K562 (cell line): ENCODE data around the gene AP1M2. TPM values are rescaled to one million over a fixed set of nuclear protein-coding genes. Genes with fewer than 3 reads are reported as not detected.
A peak's percentile ranks its signal among the peaks of the same experiment; 100 is the strongest.

Experiments
- ARHGAP35 ChIP-seq: fragments of 450-650 bp; IDR thresholded peaks from 2 replicates; pipeline ENCODE4 v1.6.1; 2018; ENCODE audit not compliant: partially characterized antibody
- BRD9 ChIP-seq: fragments of 450-650 bp; IDR thresholded peaks from 2 replicates; pipeline ENCODE4 v1.6.1; 2018; ENCODE audit warnings: low read depth; ENCODE audit not compliant: partially characterized antibody
- BRF1 ChIP-seq: IDR thresholded peaks from 3 replicates; pipeline ENCODE4 v1.6.1; 2011; ENCODE audit warnings: borderline replicate concordance, mild to moderate bottlenecking; ENCODE audit not compliant: insufficient read length; ENCODE audit errors: extremely low read depth
- CCNT2 ChIP-seq: IDR thresholded peaks from 2 replicates; pipeline ENCODE4 v1.6.1; 2011; ENCODE audit warnings: borderline replicate concordance, low read depth, mild to moderate bottlenecking, moderate library complexity, mixed read lengths, low read length; ENCODE audit not compliant: insufficient read length; ENCODE audit errors: extremely low read depth
- CEBPB ChIP-seq: fragments of 450-650 bp; IDR thresholded peaks from 2 replicates; pipeline ENCODE4 v1.6.1; 2016; ENCODE audit warnings: missing genetic modification characterization, missing compliant biosample characterization
- CHD1 ChIP-seq: fragments of 200-600 bp; sonication (generic); IDR thresholded peaks from one replicate; pipeline ENCODE4 v1.6.1; 2012; ENCODE audit warnings: mild to moderate bottlenecking, moderate library complexity, low read length, inconsistent platforms
- ESRRA ChIP-seq: fragments of 450-650 bp; IDR thresholded peaks from 2 replicates; pipeline ENCODE4 v1.6.1; 2014; ENCODE audit warnings: low read depth, mild to moderate bottlenecking, moderate library complexity, borderline replicate concordance
- FOXA3 ChIP-seq, 2 experiments: fragments of 450-650 bp in 1 of 2; sonication (generic) in 1 of 2; formaldehyde crosslinking; IDR thresholded peaks in 1 of 2; conservative IDR thresholded peaks in 1 of 2; 2 replicates each; pipeline versions ENCODE4 v1.4.0 to v1.8.0; 2020 to 2022; ENCODE audit warnings: mild to moderate bottlenecking in 2 of 2, missing genetic modification reagents in 1 of 2
- KAT2B ChIP-seq: IDR thresholded peaks from one replicate; pipeline ENCODE4 v1.6.1; 2012; ENCODE audit warnings: low read depth, mild to moderate bottlenecking, control low read depth, inconsistent platforms, low read length, moderate library complexity
- MAFG ChIP-seq: fragments of 450-650 bp; conservative IDR thresholded peaks from 2 replicates; pipeline ENCODE4 v1.6.1; 2016; ENCODE audit warnings: missing genetic modification characterization, missing compliant biosample characterization
- MTF1 ChIP-seq: fragments of 250-450 bp; sonication (Bioruptor Pico); IDR thresholded peaks from 2 replicates; pipeline ENCODE4 v1.9.0; 2021; ENCODE audit warnings: moderate library complexity, mild to moderate bottlenecking, inconsistent platforms, borderline replicate concordance
- MYNN ChIP-seq, 2 experiments: sonication (generic); formaldehyde crosslinking in 1 of 2; IDR thresholded peaks; 2 replicates each; pipeline versions ENCODE4 v1.5.0 to v1.6.1; 2016 to 2020; ENCODE audit warnings: antibody characterized with exemption in 1 of 2, missing genetic modification reagents in 1 of 2
- SETDB1 ChIP-seq: IDR thresholded peaks from one replicate; pipeline ENCODE4 v1.6.1; 2012; ENCODE audit warnings: low read length, control low read depth, inconsistent platforms
- SIN3A ChIP-seq, 2 experiments: fragments of 150-350 bp in 1 of 2; IDR thresholded peaks; 2 replicates each; pipeline ENCODE4 v1.6.1; 2011 to 2016; ENCODE audit warnings: borderline replicate concordance in 2 of 2, low read depth in 2 of 2, low read length in 2 of 2, mild to moderate bottlenecking in 2 of 2, moderate library complexity in 2 of 2; ENCODE audit not compliant: control insufficient read depth in 1 of 2
- ZNF766 ChIP-seq: fragments of 200-800 bp; sonication (Bioruptor generic); conservative IDR thresholded peaks from 2 replicates; pipeline ENCODE4 v1.6.1; 2016; ENCODE audit warnings: missing genetic modification characterization, missing compliant biosample characterization
- polyA plus RNA-seq, 8 experiments: library from polyadenylated mRNA; depleted of rRNA in 4 of 8; stranded (reverse) in 5 of 8; unstranded in 3 of 8; fragments of >200 nt; fragmentation: Nextera tagmentation in 2 of 8; fragmentation: Illumina TruSeq in 1 of 8; extraction: Ambion mirVana in 2 of 8; extraction: Trizol in 1 of 8; gene quantifications; 2 replicates each; pipeline versions ENCODE4 v1.2.1 to v1.2.3, GENCODE V29; 2011 to 2014; ENCODE audit warnings: inconsistent platforms in 1 of 8, missing spikeins in 1 of 8
- total RNA-seq, 7 experiments: library from RNA; depleted of rRNA in 6 of 7; stranded (reverse); fragments of >200 nt in 6 of 7; fragmentation: Illumina TruSeq in 2 of 7; extraction: Trizol in 2 of 7; gene quantifications; 2 replicates each; pipeline versions ENCODE4 v1.2.1 to v1.2.3, GENCODE V29; 2011 to 2021; ENCODE audit warnings: low replicate concordance in 1 of 7
- TF ChIP-seq, protein P1 (sequence below): fragments of 450-650 bp; formaldehyde crosslinking; IDR thresholded peaks from 2 replicates; pipeline ENCODE4 v1.4.0; 2020; ENCODE audit warnings: mild to moderate bottlenecking, moderate library complexity
- TF ChIP-seq, protein P2 (sequence below): sonication (generic); formaldehyde crosslinking; IDR thresholded peaks from 2 replicates; pipeline ENCODE4 v1.8.1; 2022; ENCODE audit warnings: missing genetic modification reagents
- TF ChIP-seq, protein P3 (sequence below): fragments of 450-650 bp; IDR thresholded peaks from 2 replicates; pipeline ENCODE4 v1.6.1; 2014; ENCODE audit warnings: low read depth, mild to moderate bottlenecking, moderate library complexity, borderline replicate concordance
- TF ChIP-seq, protein P4 (sequence below), 2 experiments: IDR thresholded peaks; 2 replicates each; pipeline ENCODE4 v1.6.1; 2012; ENCODE audit warnings: improper control_type of control experiment in 2 of 2, low read depth in 2 of 2, low read length in 2 of 2, borderline replicate concordance in 1 of 2

The AP1M2 gene
- total and polyA plus RNA-seq, 9 of the 15 experiments (the other 6 are each of a cell fraction or from before 2014, with no cell fraction given) = 0.33 to 1.4 (median 0.89) TPM; not detected in 1

- TF ChIP-seq, protein P1, sequence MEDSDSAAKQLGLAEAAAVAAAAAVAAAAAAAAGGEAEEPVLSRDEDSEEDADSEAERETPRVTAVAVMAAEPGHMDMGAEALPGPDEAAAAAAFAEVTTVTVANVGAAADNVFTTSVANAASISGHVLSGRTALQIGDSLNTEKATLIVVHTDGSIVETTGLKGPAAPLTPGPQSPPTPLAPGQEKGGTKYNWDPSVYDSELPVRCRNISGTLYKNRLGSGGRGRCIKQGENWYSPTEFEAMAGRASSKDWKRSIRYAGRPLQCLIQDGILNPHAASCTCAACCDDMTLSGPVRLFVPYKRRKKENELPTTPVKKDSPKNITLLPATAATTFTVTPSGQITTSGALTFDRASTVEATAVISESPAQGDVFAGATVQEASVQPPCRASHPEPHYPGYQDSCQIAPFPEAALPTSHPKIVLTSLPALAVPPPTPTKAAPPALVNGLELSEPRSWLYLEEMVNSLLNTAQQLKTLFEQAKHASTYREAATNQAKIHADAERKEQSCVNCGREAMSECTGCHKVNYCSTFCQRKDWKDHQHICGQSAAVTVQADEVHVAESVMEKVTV (CRISPR knock-in tag) = no peak
- TF ChIP-seq CCNT2 (peak; percentile 84), CEBPB (tag) (no peak), SETDB1 (no peak), BRD9 (no peak), FOXA3 (CRISPR knock-in tag; conservative IDR thresholded peaks at IDR 0.05 in 1 of 2, IDR thresholded peaks at IDR 0.05 in 1 of 2) (no peak), ZNF766 (0 out of 2 replicates have a peak, but pooled peaks have one; percentile 7), BRF1 (no peak), MYNN (IDR thresholded peaks at IDR 0.05) (no peak), MYNN (CRISPR knock-in tag; IDR thresholded peaks at IDR 0.05) (no peak), KAT2B (no peak), SIN3A (IDR thresholded peaks at IDR 0.05; ENCODE audit: borderline replicate concordance in 2 of 2, control insufficient read depth in 1 of 2, low read depth in 2 of 2, low read length in 2 of 2) (peak; percentile 77 to 84; a peak in 2 of 4 replicates), CHD1 (no peak), ESRRA (peak; percentile 43; the same call in 1 of the 2 replicates), MTF1 (CRISPR knock-in tag) (no peak), MAFG (no peak), ARHGAP35 (no peak)
- TF ChIP-seq, protein P2, sequence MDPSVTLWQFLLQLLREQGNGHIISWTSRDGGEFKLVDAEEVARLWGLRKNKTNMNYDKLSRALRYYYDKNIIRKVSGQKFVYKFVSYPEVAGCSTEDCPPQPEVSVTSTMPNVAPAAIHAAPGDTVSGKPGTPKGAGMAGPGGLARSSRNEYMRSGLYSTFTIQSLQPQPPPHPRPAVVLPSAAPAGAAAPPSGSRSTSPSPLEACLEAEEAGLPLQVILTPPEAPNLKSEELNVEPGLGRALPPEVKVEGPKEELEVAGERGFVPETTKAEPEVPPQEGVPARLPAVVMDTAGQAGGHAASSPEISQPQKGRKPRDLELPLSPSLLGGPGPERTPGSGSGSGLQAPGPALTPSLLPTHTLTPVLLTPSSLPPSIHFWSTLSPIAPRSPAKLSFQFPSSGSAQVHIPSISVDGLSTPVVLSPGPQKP (CRISPR knock-in tag) = no peak
- TF ChIP-seq, protein P3, sequence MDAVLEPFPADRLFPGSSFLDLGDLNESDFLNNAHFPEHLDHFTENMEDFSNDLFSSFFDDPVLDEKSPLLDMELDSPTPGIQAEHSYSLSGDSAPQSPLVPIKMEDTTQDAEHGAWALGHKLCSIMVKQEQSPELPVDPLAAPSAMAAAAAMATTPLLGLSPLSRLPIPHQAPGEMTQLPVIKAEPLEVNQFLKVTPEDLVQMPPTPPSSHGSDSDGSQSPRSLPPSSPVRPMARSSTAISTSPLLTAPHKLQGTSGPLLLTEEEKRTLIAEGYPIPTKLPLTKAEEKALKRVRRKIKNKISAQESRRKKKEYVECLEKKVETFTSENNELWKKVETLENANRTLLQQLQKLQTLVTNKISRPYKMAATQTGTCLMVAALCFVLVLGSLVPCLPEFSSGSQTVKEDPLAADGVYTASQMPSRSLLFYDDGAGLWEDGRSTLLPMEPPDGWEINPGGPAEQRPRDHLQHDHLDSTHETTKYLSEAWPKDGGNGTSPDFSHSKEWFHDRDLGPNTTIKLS = no peak
- TF ChIP-seq, protein P4, sequence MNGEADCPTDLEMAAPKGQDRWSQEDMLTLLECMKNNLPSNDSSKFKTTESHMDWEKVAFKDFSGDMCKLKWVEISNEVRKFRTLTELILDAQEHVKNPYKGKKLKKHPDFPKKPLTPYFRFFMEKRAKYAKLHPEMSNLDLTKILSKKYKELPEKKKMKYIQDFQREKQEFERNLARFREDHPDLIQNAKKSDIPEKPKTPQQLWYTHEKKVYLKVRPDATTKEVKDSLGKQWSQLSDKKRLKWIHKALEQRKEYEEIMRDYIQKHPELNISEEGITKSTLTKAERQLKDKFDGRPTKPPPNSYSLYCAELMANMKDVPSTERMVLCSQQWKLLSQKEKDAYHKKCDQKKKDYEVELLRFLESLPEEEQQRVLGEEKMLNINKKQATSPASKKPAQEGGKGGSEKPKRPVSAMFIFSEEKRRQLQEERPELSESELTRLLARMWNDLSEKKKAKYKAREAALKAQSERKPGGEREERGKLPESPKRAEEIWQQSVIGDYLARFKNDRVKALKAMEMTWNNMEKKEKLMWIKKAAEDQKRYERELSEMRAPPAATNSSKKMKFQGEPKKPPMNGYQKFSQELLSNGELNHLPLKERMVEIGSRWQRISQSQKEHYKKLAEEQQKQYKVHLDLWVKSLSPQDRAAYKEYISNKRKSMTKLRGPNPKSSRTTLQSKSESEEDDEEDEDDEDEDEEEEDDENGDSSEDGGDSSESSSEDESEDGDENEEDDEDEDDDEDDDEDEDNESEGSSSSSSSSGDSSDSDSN (IDR thresholded peaks at IDR 0.05; ENCODE audit: borderline replicate concordance in 1 of 2, low read depth in 2 of 2, low read length in 2 of 2) = no peak
Measured at GRCh38 chr19:10565567-10566407, 21.3 kb downstream of the AP1M2 start, which contains the start of gene KRI1 (continued).
